ENCODE data around the gene PXMP2.

PXMP2 gene

GRCh38 chr12:132648616-132649225 lies 38.7 kb upstream of the PXMP2 start:
- Histone ChIP-seq H3K27me3 (ENCODE audit: control insufficient read depth, insufficient read depth, low read length) (no peaks in the 10 kb centered on the region), H3K36me3 (ENCODE audit: control insufficient read depth, insufficient read depth, low read length) (peaks cover 93% of the 10 kb centered on the region), H3K9me3 (ENCODE audit: control insufficient read depth, insufficient read depth, low read length) (no peaks in the 10 kb centered on the region), H3K4me1 (ENCODE audit: control insufficient read depth, insufficient read depth, low read length) (no peaks in the 10 kb centered on the region), H3K4me3 (ENCODE audit: low read depth, low read length) (no peak overlapping the region), H3K27ac (ENCODE audit: low read depth, low read length) (no peak overlapping the region), H3K9ac (ENCODE audit: low read depth, low read length) (no peak overlapping the region)

- Histone ChIP-seq H3K4me3 (ENCODE audit: low read depth, low read length) (no peak overlapping the region), H3K36me3 (ENCODE audit: control insufficient read depth, insufficient read depth, low read length) (peaks cover 92% of the 10 kb centered on the region), H3K9me3 (ENCODE audit: control insufficient read depth, insufficient read depth, low read length) (no peaks in the 10 kb centered on the region), H3K27ac (ENCODE audit: low read depth, low read length) (no peak overlapping the region), H3K27me3 (ENCODE audit: control insufficient read depth, insufficient read depth, low read length) (no peaks in the 10 kb centered on the region), H3K4me1 (ENCODE audit: control insufficient read depth, insufficient read depth, low read length) (no peaks in the 10 kb centered on the region), H3K9ac (ENCODE audit: low read depth, low read length) (no peak overlapping the region)
These were observed 38.0 kb upstream of the PXMP2 start for GRCh38 chr12:132649226-132649945.

- no peak overlapping the region for H3K4me3 ChIP-seq (ENCODE audit: low read depth, low read length)
- H3K9me3 ChIP-seq (ENCODE audit: control insufficient read depth, insufficient read depth, low read length): no peaks in the 10 kb centered on the region
- H3K4me1 ChIP-seq (ENCODE audit: control insufficient read depth, insufficient read depth, low read length): no peaks in the 10 kb centered on the region
- H3K9ac ChIP-seq (ENCODE audit: low read depth, low read length): no peak overlapping the region
- peaks cover 96% of the 10 kb centered on the region for H3K36me3 ChIP-seq (ENCODE audit: control insufficient read depth, insufficient read depth, low read length)
- H3K27ac ChIP-seq (ENCODE audit: low read depth, low read length): no peak overlapping the region
- H3K27me3 ChIP-seq (ENCODE audit: control insufficient read depth, insufficient read depth, low read length): no peaks in the 10 kb centered on the region
These were observed 35.8 kb upstream of the PXMP2 start for GRCh38 chr12:132651444-132652100.

GRCh38 chr12:132653567-132654290 lies 33.7 kb upstream of the PXMP2 start:
- Histone ChIP-seq H3K27me3 (ENCODE audit: control insufficient read depth, insufficient read depth, low read length) (no peaks in the 10 kb centered on the region), H3K36me3 (ENCODE audit: control insufficient read depth, insufficient read depth, low read length) (peaks cover 97% of the 10 kb centered on the region), H3K9ac (ENCODE audit: low read depth, low read length) (no peak overlapping the region), H3K4me3 (ENCODE audit: low read depth, low read length) (no peak overlapping the region), H3K9me3 (ENCODE audit: control insufficient read depth, insufficient read depth, low read length) (no peaks in the 10 kb centered on the region), H3K4me1 (ENCODE audit: control insufficient read depth, insufficient read depth, low read length) (no peaks in the 10 kb centered on the region), H3K27ac (ENCODE audit: low read depth, low read length) (no peak overlapping the region)

GRCh38 chr12:132657004-132657727 lies 30.2 kb upstream of the PXMP2 start:
- Histone ChIP-seq H3K27ac (ENCODE audit: low read depth, low read length) (no peak overlapping the region), H3K4me3 (ENCODE audit: low read depth, low read length) (no peak overlapping the region), H3K4me1 (ENCODE audit: control insufficient read depth, insufficient read depth, low read length) (no peaks in the 10 kb centered on the region), H3K9ac (ENCODE audit: low read depth, low read length) (no peak overlapping the region), H3K9me3 (ENCODE audit: control insufficient read depth, insufficient read depth, low read length) (no peaks in the 10 kb centered on the region), H3K27me3 (ENCODE audit: control insufficient read depth, insufficient read depth, low read length) (no peaks in the 10 kb centered on the region), H3K36me3 (ENCODE audit: control insufficient read depth, insufficient read depth, low read length) (peaks cover 98% of the 10 kb centered on the region)

GRCh38 chr12:132658149-132658894 lies 29.1 kb upstream of the PXMP2 start:
- H3K9ac ChIP-seq (ENCODE audit: low read depth, low read length): no peak overlapping the region
- H3K27ac ChIP-seq (ENCODE audit: low read depth, low read length): no peak overlapping the region
- no peaks in the 10 kb centered on the region for H3K4me1 ChIP-seq (ENCODE audit: control insufficient read depth, insufficient read depth, low read length)
- peaks cover 98% of the 10 kb centered on the region for H3K36me3 ChIP-seq (ENCODE audit: control insufficient read depth, insufficient read depth, low read length)
- no peak overlapping the region for H3K4me3 ChIP-seq (ENCODE audit: low read depth, low read length)
- no peaks in the 10 kb centered on the region for H3K27me3 ChIP-seq (ENCODE audit: control insufficient read depth, insufficient read depth, low read length)
- no peaks in the 10 kb centered on the region for H3K9me3 ChIP-seq (ENCODE audit: control insufficient read depth, insufficient read depth, low read length)

GRCh38 chr12:132659146-132659545 lies 28.2 kb upstream of the PXMP2 start:
- H3K9me3 ChIP-seq (ENCODE audit: control insufficient read depth, insufficient read depth, low read length): no peaks in the 10 kb centered on the region
- H3K4me3 ChIP-seq (ENCODE audit: low read depth, low read length): no peak overlapping the region
- no peak overlapping the region for H3K27ac ChIP-seq (ENCODE audit: low read depth, low read length)
- H3K27me3 ChIP-seq (ENCODE audit: control insufficient read depth, insufficient read depth, low read length): no peaks in the 10 kb centered on the region
- no peaks in the 10 kb centered on the region for H3K4me1 ChIP-seq (ENCODE audit: control insufficient read depth, insufficient read depth, low read length)
- H3K36me3 ChIP-seq (ENCODE audit: control insufficient read depth, insufficient read depth, low read length): peaks cover 98% of the 10 kb centered on the region
- no peak overlapping the region for H3K9ac ChIP-seq (ENCODE audit: low read depth, low read length)

- Histone ChIP-seq H3K4me1 (ENCODE audit: control insufficient read depth, insufficient read depth, low read length) (no peaks in the 10 kb centered on the region), H3K36me3 (ENCODE audit: control insufficient read depth, insufficient read depth, low read length) (peaks cover 98% of the 10 kb centered on the region)
These were observed 27.3 kb upstream of the PXMP2 start for GRCh38 chr12:132660052-132660451.

GRCh38 chr12:132660996-132661395 lies 26.4 kb upstream of the PXMP2 start:
- Histone ChIP-seq H3K4me3 (ENCODE audit: low read depth, low read length) (no peak overlapping the region), H3K27me3 (ENCODE audit: control insufficient read depth, insufficient read depth, low read length) (no peaks in the 10 kb centered on the region), H3K27ac (ENCODE audit: low read depth, low read length) (no peak overlapping the region), H3K9me3 (ENCODE audit: control insufficient read depth, insufficient read depth, low read length) (no peaks in the 10 kb centered on the region), H3K4me1 (ENCODE audit: control insufficient read depth, insufficient read depth, low read length) (no peaks in the 10 kb centered on the region), H3K36me3 (ENCODE audit: control insufficient read depth, insufficient read depth, low read length) (peaks cover 98% of the 10 kb centered on the region), H3K9ac (ENCODE audit: low read depth, low read length) (no peak overlapping the region)

More at GRCh38 chr12:132660052-132660451, 27.3 kb upstream of the PXMP2 start:
- no peaks in the 10 kb centered on the region for H3K27me3 ChIP-seq (ENCODE audit: control insufficient read depth, insufficient read depth, low read length)
- H3K9me3 ChIP-seq (ENCODE audit: control insufficient read depth, insufficient read depth, low read length): no peaks in the 10 kb centered on the region
- H3K4me3 ChIP-seq (ENCODE audit: low read depth, low read length): no peak overlapping the region
- H3K9ac ChIP-seq (ENCODE audit: low read depth, low read length): no peak overlapping the region
- no peak overlapping the region for H3K27ac ChIP-seq (ENCODE audit: low read depth, low read length)

- Histone ChIP-seq H3K9me3 (ENCODE audit: control insufficient read depth, insufficient read depth, low read length) (no peaks in the 10 kb centered on the region), H3K27me3 (ENCODE audit: control insufficient read depth, insufficient read depth, low read length) (no peaks in the 10 kb centered on the region), H3K4me3 (ENCODE audit: low read depth, low read length) (no peak overlapping the region), H3K36me3 (ENCODE audit: control insufficient read depth, insufficient read depth, low read length) (peaks cover 100% of the 10 kb centered on the region), H3K4me1 (ENCODE audit: control insufficient read depth, insufficient read depth, low read length) (no peaks in the 10 kb centered on the region), H3K27ac (ENCODE audit: low read depth, low read length) (no peak overlapping the region), H3K9ac (ENCODE audit: low read depth, low read length) (no peak overlapping the region)
These were observed 25.4 kb upstream of the PXMP2 start for GRCh38 chr12:132661972-132662371.

All from HUES48 (cell line).